Uterus (tissue), 4 donors: ENCODE data around the gene ZNF668. TPM values are rescaled to one million over a fixed set of nuclear protein-coding genes. Genes with fewer than 3 reads are reported as not detected.

Experiments
- DNase-seq, 2 donors: peaks; one replicate each; pipeline ENCODE4 v3.0.0-alpha.2; 2019 to 2020
- H3K27ac ChIP-seq, 2 donors: fragments of 200-600 bp; sonication (generic); 1 replicate in 1 of 2; 2 replicates in 1 of 2; pipeline ENCODE4 v1.5.1; 2016 to 2018
- H3K27me3 ChIP-seq, 2 donors: fragments of 200-600 bp; sonication (generic); one replicate each; pipeline ENCODE4 v1.5.1; 2018 to 2019; ENCODE audit warnings: control low read depth in 1 of 2
- H3K36me3 ChIP-seq, 2 donors: fragments of 200-600 bp; sonication (generic); one replicate each; pipeline ENCODE4 v1.5.1; 2019; ENCODE audit warnings: control low read depth in 1 of 2
- H3K4me1 ChIP-seq, 2 donors: fragments of 200-600 bp; sonication (generic); one replicate each; pipeline ENCODE4 v1.5.1; 2018 to 2019; ENCODE audit warnings: control low read depth in 1 of 2
- H3K4me3 ChIP-seq, 2 donors: fragments of 200-600 bp; sonication (generic); 1 replicate in 1 of 2; 2 replicates in 1 of 2; pipeline ENCODE4 v1.5.1; 2018 to 2019; ENCODE audit warnings: mild to moderate bottlenecking in 1 of 2
- H3K9me3 ChIP-seq, 2 donors: fragments of 200-600 bp; sonication (generic); one replicate each; pipeline ENCODE4 v1.5.1; 2019; ENCODE audit warnings: control low read depth in 1 of 2
- CTCF ChIP-seq, 4 experiments: fragments of 200-600 bp in 2 of 4; fragments of 450-650 bp in 2 of 4; sonication (generic) in 2 of 4; IDR thresholded peaks; one replicate each; pipeline ENCODE4 v1.5.1; 2016 to 2019; ENCODE audit warnings: antibody characterized with exemption in 4 of 4, mild to moderate bottlenecking in 2 of 4, moderate library complexity in 1 of 4
- POLR2A ChIP-seq, 2 donors: fragments of 450-650 bp; IDR thresholded peaks; one replicate each; pipeline ENCODE4 v1.6.1; 2016; ENCODE audit warnings: antibody characterized with exemption in 2 of 2, mild to moderate bottlenecking in 1 of 2, moderate library complexity in 1 of 2
- intact Hi-C: fragments of 100-400 bp; cut with DNase I; formaldehyde crosslinking; loops from one replicate; pipeline ENCODE4 v1.15.1; 2023; ENCODE audit warnings: low total_unique reads
- total RNA-seq, 4 donors: library from RNA; depleted of rRNA in 3 of 4; stranded (reverse); fragments of >200 nt in 3 of 4; gene quantifications; one replicate each; pipeline versions ENCODE4 v1.1.0 to v1.2.4, GENCODE V29; 2014 to 2023
- donor health status: DM: yes; HTN: yes; CAD: no.

The ZNF668 gene
- total RNA-seq, 4 donors from 2014 or later = 4.4 to 20.6 (median 6.4) TPM

- intact Hi-C loops = no loop called here
- TF ChIP-seq POLR2A (IDR thresholded peaks at IDR 0.05) (no peak), CTCF (IDR thresholded peaks at IDR 0.05) (no peak)
- DNase-seq = no peak
- Histone ChIP-seq H3K27me3 (no peaks in the 10 kb centered on the region), H3K4me3 (no peak overlapping the region), H3K27ac (no peak overlapping the region), H3K4me1 (no peaks in the 10 kb centered on the region), H3K9me3 (no peaks in the 10 kb centered on the region), H3K36me3 (no peaks in the 10 kb centered on the region)
Measured at GRCh38 chr16:31025339-31025738, 48.7 kb downstream of the ZNF668 start.

- Histone ChIP-seq H3K27ac (no peak overlapping the region), H3K4me3 (no peak overlapping the region), H3K4me1 (no peaks in the 10 kb centered on the region), H3K27me3 (no peaks in the 10 kb centered on the region), H3K36me3 (no peaks in the 10 kb centered on the region), H3K9me3 (no peaks in the 10 kb centered on the region)
- no peak for DNase-seq
- TF ChIP-seq CTCF (IDR thresholded peaks at IDR 0.05) (no peak), POLR2A (IDR thresholded peaks at IDR 0.05) (no peak)
- intact Hi-C loops = no loop called here
Measured at GRCh38 chr16:31023627-31024226, 50.3 kb downstream of the ZNF668 start.

GRCh38 chr16:31023252-31023602 lies 50.8 kb downstream of the ZNF668 start:
- intact Hi-C loops = no loop called here
- no peak for DNase-seq
- Histone ChIP-seq H3K27me3 (no peaks in the 10 kb centered on the region), H3K4me1 (no peaks in the 10 kb centered on the region), H3K36me3 (no peaks in the 10 kb centered on the region), H3K27ac (no peak overlapping the region), H3K4me3 (no peak overlapping the region), H3K9me3 (no peaks in the 10 kb centered on the region)
- no peak for TF ChIP-seq POLR2A (IDR thresholded peaks at IDR 0.05)
- no peak for TF ChIP-seq CTCF (IDR thresholded peaks at IDR 0.05)

GRCh38 chr16:31022544-31023251 lies 51.3 kb downstream of the ZNF668 start:
- no peaks in the 10 kb centered on the region for H3K36me3 ChIP-seq

More at GRCh38 chr16:31022544-31023251, 51.3 kb downstream of the ZNF668 start:
- no peak for DNase-seq
- intact Hi-C loops = no loop called here
- no peak for TF ChIP-seq CTCF (IDR thresholded peaks at IDR 0.05)
- no peak for TF ChIP-seq POLR2A (IDR thresholded peaks at IDR 0.05)
- Histone ChIP-seq H3K4me3 (no peak overlapping the region), H3K27ac (no peak overlapping the region), H3K9me3 (no peaks in the 10 kb centered on the region), H3K27me3 (no peaks in the 10 kb centered on the region), H3K4me1 (no peaks in the 10 kb centered on the region)
